ENCODE measurements around the gene TNNC2. TPM values are rescaled to one million over a fixed set of nuclear protein-coding genes. Genes with fewer than 3 reads are reported as not detected.
"Not testable (repeated sequence)": the region's sequence is repeated elsewhere in the genome, so short reads cannot be mapped to it uniquely, and the experiment has no call there.

The TNNC2 gene
- total and polyA plus RNA-seq, 4 donors, result 1.1 to 8.8 (median 2.8) TPM

DNA sequence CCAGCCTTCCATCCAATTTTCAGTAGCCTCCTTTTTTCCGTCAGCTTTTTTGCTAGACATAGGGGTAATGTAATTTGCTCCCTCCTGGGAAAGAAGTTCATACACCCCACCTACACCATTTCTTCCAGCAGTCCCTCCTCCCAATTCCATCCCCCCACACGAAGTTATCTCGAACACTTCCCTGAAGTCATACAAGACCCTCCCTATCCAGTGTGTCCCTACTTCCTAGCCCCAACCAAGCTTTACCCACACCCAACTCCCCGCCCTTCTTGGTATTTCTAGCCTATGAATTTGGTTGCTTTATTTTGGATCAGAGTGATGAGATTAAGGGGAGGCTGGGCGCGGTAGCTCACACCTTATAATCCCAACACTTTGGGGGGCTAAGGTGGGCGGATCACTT lies 13.6 kb downstream of the TNNC2 start:
- 61% methylated on average over 4 of the region's 7 CpGs for WGBS (ENCODE audit: insufficient coverage)
- DNase-seq (ENCODE audit: low read depth in 4 of 6, low spot score in 6 of 6), result no peak
- Histone ChIP-seq H3K9me3 (ENCODE audit: control insufficient read depth, insufficient read depth, low read length) (no peaks in the 10 kb centered on the region), H3K4me3 (ENCODE audit: low read depth, low read length) (peak overlapping the region; percentile 66), H3K27me3 (ENCODE audit: control insufficient read depth, insufficient read depth, low read length) (no peaks in the 10 kb centered on the region), H3K4me1 (ENCODE audit: control insufficient read depth, insufficient read depth, low read length) (peaks cover 11% of the 10 kb centered on the region), H3K27ac (ENCODE audit: low read depth, low read length) (no peak overlapping the region), H3K36me3 (ENCODE audit: control insufficient read depth, insufficient read depth, low read length) (peaks cover 32% of the 10 kb centered on the region)

DNA sequence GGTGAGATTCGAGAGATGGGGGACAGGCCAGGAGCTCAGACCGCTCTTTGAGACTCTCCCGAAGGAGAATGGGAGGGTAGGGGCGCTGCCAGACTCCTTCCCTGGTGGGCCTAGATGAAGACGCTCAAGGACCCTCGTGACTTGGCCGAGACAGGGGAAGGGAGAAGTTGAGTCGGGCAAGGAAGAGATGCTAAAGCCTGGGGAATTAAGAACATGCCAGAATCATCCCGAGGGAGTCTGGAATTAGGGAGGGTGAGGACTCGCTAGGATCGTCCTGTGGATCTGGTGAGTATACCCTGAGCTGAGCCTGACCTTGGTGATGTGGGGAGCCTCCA lies 14.1 kb downstream of the TNNC2 start:
- H3K27me3 ChIP-seq (ENCODE audit: control insufficient read depth, insufficient read depth, low read length), result no peaks in the 10 kb centered on the region
- H3K4me3 ChIP-seq (ENCODE audit: low read depth, low read length), result peak overlapping the region; percentile 66
- H3K36me3 ChIP-seq (ENCODE audit: control insufficient read depth, insufficient read depth, low read length), result peaks cover 37% of the 10 kb centered on the region
- WGBS (ENCODE audit: insufficient coverage), result 4% methylated on average over 11 of the region's 11 CpGs
- no peak for DNase-seq (ENCODE audit: low read depth in 4 of 6, low spot score in 6 of 6)
- no peaks in the 10 kb centered on the region for H3K9me3 ChIP-seq (ENCODE audit: control insufficient read depth, insufficient read depth, low read length)
- no peak overlapping the region for H3K27ac ChIP-seq (ENCODE audit: low read depth, low read length)
- peaks cover 11% of the 10 kb centered on the region for H3K4me1 ChIP-seq (ENCODE audit: control insufficient read depth, insufficient read depth, low read length)

DNA sequence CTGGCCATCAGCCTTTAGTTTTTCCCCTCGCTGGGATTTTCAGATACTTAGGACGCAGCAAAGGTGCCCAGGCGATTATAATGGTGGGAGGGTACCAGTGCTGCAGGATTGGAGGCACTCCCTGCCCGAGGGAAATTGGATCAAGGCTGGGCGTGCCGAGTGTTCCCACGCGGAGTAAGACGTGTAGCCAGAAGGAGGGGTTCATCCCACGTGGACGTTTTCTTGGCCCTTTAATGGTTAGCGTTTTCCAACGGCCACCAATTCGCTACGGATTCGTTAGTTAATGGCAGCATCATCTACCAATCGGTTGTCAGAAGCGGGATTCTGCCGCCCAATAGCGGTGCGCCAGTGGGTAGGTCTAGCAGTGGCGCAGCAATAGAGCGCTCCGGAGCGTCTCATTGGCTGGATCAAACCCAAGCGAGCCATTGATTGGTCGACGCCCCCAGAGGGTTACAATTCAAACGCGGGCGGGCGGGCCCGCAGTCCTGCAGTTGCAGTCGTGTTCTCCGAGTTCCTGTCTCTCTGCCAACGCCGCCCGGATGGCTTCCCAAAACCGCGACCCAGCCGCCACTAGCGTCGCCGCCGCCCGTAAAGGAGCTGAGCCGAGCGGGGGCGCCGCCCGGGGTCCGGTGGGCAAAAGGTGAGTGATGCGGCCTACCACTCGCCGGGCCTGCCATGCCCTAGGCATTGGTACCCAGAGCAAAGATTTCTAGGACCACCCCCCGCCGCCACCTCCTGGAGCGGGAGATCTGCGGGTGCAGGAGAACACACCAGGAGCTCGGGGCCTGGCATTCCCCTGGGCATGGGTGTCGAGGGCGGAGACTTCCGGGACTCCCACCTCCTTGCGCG lies 14.7 kb downstream of the TNNC2 start, which contains the start of gene UBE2C:
TSS of gene UBE2C (plus strand) at position 488 of the 849 bp plus-strand sequence. CDS start at position 540, 52 bp downstream.
- Histone ChIP-seq H3K36me3 (ENCODE audit: control insufficient read depth, insufficient read depth, low read length) (peaks cover 41% of the 10 kb centered on the region), H3K27ac (ENCODE audit: low read depth, low read length) (peak within 1 kb of the TSS; percentile 67), H3K4me1 (ENCODE audit: control insufficient read depth, insufficient read depth, low read length) (peaks cover 11% of the 10 kb centered on the region), H3K9me3 (ENCODE audit: control insufficient read depth, insufficient read depth, low read length) (no peaks in the 10 kb centered on the region), H3K27me3 (ENCODE audit: control insufficient read depth, insufficient read depth, low read length) (no peaks in the 10 kb centered on the region), H3K4me3 (ENCODE audit: low read depth, low read length) (peak within 1 kb of the TSS; percentile 66)
- under 1% methylated on average over 65 of the region's 65 CpGs for WGBS (ENCODE audit: insufficient coverage)
- DNase-seq (ENCODE audit: low read depth in 4 of 6, low spot score in 6 of 6), result peak; percentile 97 to 100 (median 99)

DNA sequence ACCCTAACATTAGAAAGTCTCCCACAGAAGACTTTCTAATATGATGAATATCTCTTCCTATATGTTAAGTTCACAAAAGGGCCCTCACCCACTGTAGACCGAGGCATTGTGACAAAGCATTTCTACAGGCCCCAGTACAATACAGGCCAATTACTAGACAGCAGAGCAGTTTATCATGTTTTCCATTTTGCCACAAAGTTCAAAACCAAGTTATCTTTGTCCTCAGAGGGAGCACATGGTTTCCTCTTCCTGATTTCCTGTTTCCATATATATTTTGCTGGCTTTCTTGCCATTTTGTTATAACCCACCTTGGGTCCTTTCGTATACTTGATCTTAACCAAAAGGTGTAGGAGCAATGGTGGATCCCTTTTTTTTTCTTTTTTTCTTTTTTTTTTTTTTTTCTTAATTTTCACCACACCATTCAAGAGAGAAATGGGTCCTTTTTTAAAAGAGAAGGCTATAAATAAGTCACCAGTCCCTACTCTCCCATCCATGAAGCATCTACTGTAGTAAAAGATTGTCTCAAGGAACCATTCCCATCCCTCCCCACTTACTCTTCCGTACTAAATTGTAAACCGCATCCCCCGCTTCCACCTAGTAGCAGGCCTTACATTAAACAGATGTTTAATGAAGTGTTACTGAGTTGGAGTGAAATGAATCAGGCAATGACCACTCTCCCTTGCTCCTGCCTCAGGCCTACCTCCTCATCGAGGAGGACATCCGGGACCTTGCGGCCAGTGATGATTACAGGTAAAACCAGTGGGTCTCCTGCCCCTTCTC lies 16.7 kb downstream of the TNNC2 start:
- Histone ChIP-seq H3K36me3 (ENCODE audit: control insufficient read depth, insufficient read depth, low read length) (peaks cover 46% of the 10 kb centered on the region), H3K4me3 (ENCODE audit: low read depth, low read length) (no peak overlapping the region)
- DNase-seq (ENCODE audit: low read depth in 4 of 6, low spot score in 6 of 6), result no peak

DNA sequence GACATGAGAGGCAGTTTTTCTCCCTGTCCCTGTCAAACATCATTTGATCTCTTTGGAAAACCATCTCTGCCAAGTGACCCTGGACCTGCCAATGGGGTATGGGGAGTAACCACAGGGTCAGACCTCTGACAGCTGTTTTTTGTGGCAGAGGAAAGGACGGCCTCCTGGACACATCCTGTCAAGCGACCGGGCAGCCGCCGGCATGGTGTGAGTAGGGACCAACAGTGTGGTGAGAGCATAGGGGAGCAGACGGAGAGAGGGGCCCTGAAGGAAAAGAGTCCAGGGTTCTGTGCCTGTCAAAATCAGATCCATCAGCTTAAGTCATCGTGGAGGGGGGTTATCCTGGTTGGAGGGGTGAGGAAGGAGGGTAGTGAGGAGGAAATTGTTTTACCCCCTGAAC lies 25.3 kb downstream of the TNNC2 start:
- 96% methylated on average over 7 of the region's 7 CpGs for WGBS (ENCODE audit: insufficient coverage)
- DNase-seq (ENCODE audit: low read depth in 4 of 6, low spot score in 6 of 6), result no peak
- Histone ChIP-seq H3K9me3 (ENCODE audit: control insufficient read depth, insufficient read depth, low read length) (no peaks in the 10 kb centered on the region), H3K27ac (ENCODE audit: low read depth, low read length) (no peak overlapping the region), H3K4me1 (ENCODE audit: control insufficient read depth, insufficient read depth, low read length) (no peaks in the 10 kb centered on the region), H3K27me3 (ENCODE audit: control insufficient read depth, insufficient read depth, low read length) (no peaks in the 10 kb centered on the region), H3K4me3 (ENCODE audit: low read depth, low read length) (no peak overlapping the region), H3K36me3 (ENCODE audit: control insufficient read depth, insufficient read depth, low read length) (peaks cover 58% of the 10 kb centered on the region)

More for the DNA sequence above, 16.7 kb downstream of the TNNC2 start:
- Histone ChIP-seq H3K27ac (ENCODE audit: low read depth, low read length) (no peak overlapping the region), H3K4me1 (ENCODE audit: control insufficient read depth, insufficient read depth, low read length) (peaks cover 11% of the 10 kb centered on the region), H3K9me3 (ENCODE audit: control insufficient read depth, insufficient read depth, low read length) (no peaks in the 10 kb centered on the region), H3K27me3 (ENCODE audit: control insufficient read depth, insufficient read depth, low read length) (no peaks in the 10 kb centered on the region)
- WGBS (ENCODE audit: insufficient coverage), result 80% methylated on average over 2 of the region's 8 CpGs

DNA sequence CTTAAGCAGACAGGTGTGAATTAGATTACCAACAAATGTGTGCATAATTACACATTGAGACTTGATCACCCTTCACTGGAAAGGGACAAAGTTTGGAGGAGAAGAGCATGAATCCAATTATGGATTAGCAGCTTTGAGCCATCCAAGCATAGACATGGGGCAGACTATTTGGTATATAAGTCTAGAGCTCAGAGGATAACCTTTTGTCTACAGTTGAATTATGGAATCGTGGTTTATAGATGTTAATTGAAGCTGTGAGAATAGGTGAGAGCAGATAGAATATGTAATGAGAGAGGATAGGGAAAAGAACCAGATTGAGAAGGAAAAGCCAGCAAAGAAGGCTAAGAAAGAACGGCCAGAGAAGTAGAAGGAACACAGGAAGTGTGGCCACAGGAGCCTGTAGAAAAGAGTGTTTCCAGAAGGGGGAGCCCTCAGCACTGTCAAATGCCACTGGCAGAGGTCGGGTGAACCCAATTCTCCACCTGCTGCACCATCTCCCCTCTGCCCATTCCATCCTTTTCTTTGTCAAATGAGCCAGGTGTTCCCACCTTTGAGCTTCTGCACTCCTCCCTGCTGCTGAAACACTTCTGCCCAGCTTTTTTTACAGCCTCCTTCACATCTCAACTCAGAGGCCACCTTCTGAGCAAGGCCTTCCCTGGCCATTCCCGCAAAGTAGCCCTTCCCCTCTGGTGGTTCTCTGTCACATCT lies 28.0 kb downstream of the TNNC2 start:
- Histone ChIP-seq H3K27me3 (ENCODE audit: control insufficient read depth, insufficient read depth, low read length) (no peaks in the 10 kb centered on the region), H3K4me3 (ENCODE audit: low read depth, low read length) (no peak overlapping the region), H3K36me3 (ENCODE audit: control insufficient read depth, insufficient read depth, low read length) (peaks cover 52% of the 10 kb centered on the region), H3K9me3 (ENCODE audit: control insufficient read depth, insufficient read depth, low read length) (no peaks in the 10 kb centered on the region), H3K4me1 (ENCODE audit: control insufficient read depth, insufficient read depth, low read length) (no peaks in the 10 kb centered on the region), H3K27ac (ENCODE audit: low read depth, low read length) (no peak overlapping the region)
- 33% methylated on average over 4 of the region's 4 CpGs for WGBS (ENCODE audit: insufficient coverage)
- peak in 3 of 6 donors; percentile 17 to 65 (median 62) for DNase-seq (ENCODE audit: low read depth in 4 of 6, low spot score in 6 of 6)

DNA sequence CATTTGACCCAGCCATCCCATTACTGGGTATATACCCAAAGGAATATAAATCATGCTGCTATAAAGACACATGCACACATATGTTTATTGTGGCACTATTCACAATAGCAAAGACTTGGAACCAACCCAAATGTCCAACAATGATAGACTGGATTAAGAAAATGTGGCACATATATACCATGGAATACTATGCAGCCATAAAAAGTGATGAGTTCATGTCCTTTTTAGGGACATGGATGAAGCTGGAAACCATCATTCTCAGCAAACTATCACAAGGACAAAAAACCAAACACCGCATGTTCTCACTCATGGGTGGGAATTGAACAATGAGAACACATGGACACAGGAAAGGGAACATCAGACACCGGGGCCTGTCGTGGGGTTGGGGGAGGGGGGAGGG lies 29.2 kb downstream of the TNNC2 start:
- no CpG with 5 or more reads among the region's 3 CpGs for WGBS (ENCODE audit: insufficient coverage)
- DNase-seq (ENCODE audit: low read depth in 4 of 6, low spot score in 6 of 6); H3K4me1 ChIP-seq (ENCODE audit: control insufficient read depth, insufficient read depth, low read length); H3K27ac ChIP-seq (ENCODE audit: low read depth, low read length); H3K9me3 ChIP-seq (ENCODE audit: control insufficient read depth, insufficient read depth, low read length); H3K27me3 ChIP-seq (ENCODE audit: control insufficient read depth, insufficient read depth, low read length); H3K4me3 ChIP-seq (ENCODE audit: low read depth, low read length): not testable (repeated sequence)
- peaks cover 49% of the 10 kb centered on the region for H3K36me3 ChIP-seq (ENCODE audit: control insufficient read depth, insufficient read depth, low read length)

DNA sequence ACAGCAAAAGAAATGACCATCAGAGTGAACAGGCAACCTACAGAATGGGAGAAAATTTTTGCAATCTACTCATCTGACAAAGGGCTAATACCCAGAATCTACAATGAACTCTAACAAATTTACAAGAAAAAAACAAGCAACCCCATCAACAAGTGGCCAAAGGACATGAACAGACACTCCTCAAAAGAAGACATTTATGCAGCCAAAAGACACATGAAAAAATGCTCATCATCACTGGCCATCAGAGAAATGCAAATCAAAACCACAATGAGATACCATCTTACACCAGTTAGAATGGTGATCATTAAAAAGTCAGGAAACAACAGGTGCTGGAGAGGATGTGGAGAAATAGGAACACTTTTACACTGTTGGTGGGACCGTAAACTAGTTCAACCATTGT lies 29.6 kb downstream of the TNNC2 start:
- not testable (repeated sequence) for H3K4me1 ChIP-seq (ENCODE audit: control insufficient read depth, insufficient read depth, low read length); DNase-seq (ENCODE audit: low read depth in 4 of 6, low spot score in 6 of 6); H3K27ac ChIP-seq (ENCODE audit: low read depth, low read length); H3K9me3 ChIP-seq (ENCODE audit: control insufficient read depth, insufficient read depth, low read length); H3K4me3 ChIP-seq (ENCODE audit: low read depth, low read length); H3K27me3 ChIP-seq (ENCODE audit: control insufficient read depth, insufficient read depth, low read length)
- WGBS (ENCODE audit: insufficient coverage), result no CpG with 5 or more reads among the region's 1 CpG
- H3K36me3 ChIP-seq (ENCODE audit: control insufficient read depth, insufficient read depth, low read length), result peaks cover 45% of the 10 kb centered on the region

DNA sequence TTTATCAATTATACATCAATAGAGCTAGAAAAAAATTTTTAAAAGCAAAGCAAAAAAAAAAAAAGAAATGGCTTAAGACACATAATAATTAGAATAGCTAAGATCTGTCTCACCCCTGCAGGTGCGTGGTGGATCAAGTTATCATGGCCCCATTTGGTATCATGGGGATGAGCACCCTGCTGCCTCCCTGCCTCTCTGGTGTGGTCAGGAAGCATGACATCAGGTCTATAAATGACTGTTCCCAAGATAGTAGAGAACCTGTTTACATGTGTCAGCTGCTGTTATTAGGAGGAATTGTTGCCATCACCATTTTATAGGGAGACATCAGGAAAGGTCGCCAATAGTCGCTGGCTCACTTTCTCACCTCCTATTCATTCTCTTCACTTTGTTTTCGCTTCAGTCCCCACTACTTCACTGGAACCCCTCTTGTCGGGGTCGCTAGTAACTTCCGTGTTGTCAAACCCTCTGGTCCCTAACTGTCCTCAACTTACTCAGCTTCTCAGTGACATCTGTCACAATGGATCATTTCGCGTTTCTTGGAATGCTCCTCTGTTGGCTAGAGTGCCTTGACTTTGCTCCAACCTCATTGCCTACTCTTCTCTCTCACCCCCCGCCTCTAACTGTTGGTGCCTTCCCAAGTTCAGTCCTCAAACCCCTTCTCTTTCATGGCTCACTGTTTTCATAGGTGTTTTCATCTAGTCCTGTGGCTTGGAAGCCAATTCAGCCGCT lies 30.6 kb downstream of the TNNC2 start:
- Histone ChIP-seq H3K4me3 (ENCODE audit: low read depth, low read length) (no peak overlapping the region), H3K9me3 (ENCODE audit: control insufficient read depth, insufficient read depth, low read length) (no peaks in the 10 kb centered on the region), H3K36me3 (ENCODE audit: control insufficient read depth, insufficient read depth, low read length) (peaks cover 38% of the 10 kb centered on the region), H3K27me3 (ENCODE audit: control insufficient read depth, insufficient read depth, low read length) (no peaks in the 10 kb centered on the region), H3K27ac (ENCODE audit: low read depth, low read length) (no peak overlapping the region), H3K4me1 (ENCODE audit: control insufficient read depth, insufficient read depth, low read length) (peaks cover 9% of the 10 kb centered on the region)
- 91% methylated on average over 11 of the region's 11 CpGs for WGBS (ENCODE audit: insufficient coverage)
- DNase-seq (ENCODE audit: low read depth in 4 of 6, low spot score in 6 of 6), result no peak

All from spinal cord (tissue), 10 donors.